K562 (cell line): ENCODE data around the gene USP48. TPM values are rescaled to one million over a fixed set of nuclear protein-coding genes. Genes with fewer than 3 reads are reported as not detected.

Source experiments
- BDP1 ChIP-seq: IDR thresholded peaks from 3 replicates; pipeline ENCODE4 v1.6.1; 2011; ENCODE audit not compliant: insufficient read length, insufficient read depth
- CHD2 ChIP-seq: IDR thresholded peaks from 2 replicates; pipeline ENCODE4 v1.6.1; 2011; ENCODE audit warnings: low read depth, low read length
- CREB1 ChIP-seq, 2 experiments: sonication (generic) in 1 of 2; formaldehyde crosslinking in 1 of 2; IDR thresholded peaks; 2 replicates each; pipeline versions ENCODE4 v1.6.1 to v1.8.0; 2012 to 2022; ENCODE audit warnings: inconsistent platforms in 1 of 2, mild to moderate bottlenecking in 1 of 2, missing genetic modification reagents in 1 of 2, moderate library complexity in 1 of 2
- CREBBP ChIP-seq: IDR thresholded peaks from one replicate; pipeline ENCODE4 v1.6.1; 2012; ENCODE audit warnings: low read depth, mild to moderate bottlenecking, control low read depth, inconsistent platforms, low read length
- ELF1 ChIP-seq: fragments of 200-800 bp; sonication (Bioruptor generic); IDR thresholded peaks from 2 replicates; pipeline ENCODE4 v1.6.1; 2016; ENCODE audit warnings: missing genetic modification characterization, missing compliant biosample characterization
- FOSL1 ChIP-seq: fragments of 200-800 bp; sonication (Bioruptor generic); conservative IDR thresholded peaks from 2 replicates; pipeline ENCODE4 v1.6.1; 2016; ENCODE audit warnings: missing genetic modification characterization, missing compliant biosample characterization
- HOXB6 ChIP-seq: fragments of 250-450 bp; sonication (Bioruptor Pico); IDR thresholded peaks from 2 replicates; pipeline ENCODE4 v1.5.1; 2022; ENCODE audit warnings: mild to moderate bottlenecking, borderline replicate concordance
- HSF4 ChIP-seq: fragments of 250-450 bp; sonication (Bioruptor Pico); IDR thresholded peaks from 2 replicates; pipeline ENCODE4 v2.1.2; 2022; ENCODE audit warnings: mild to moderate bottlenecking, moderate library complexity, borderline replicate concordance
- NR1H2 ChIP-seq: sonication (generic); formaldehyde crosslinking; IDR thresholded peaks from 2 replicates; pipeline ENCODE4 v1.4.0; 2020; ENCODE audit warnings: mild to moderate bottlenecking, missing genetic modification reagents
- NUFIP1 ChIP-seq: fragments of 450-650 bp; IDR thresholded peaks from 2 replicates; pipeline ENCODE4 v1.6.1; 2018; ENCODE audit not compliant: partially characterized antibody
- PATZ1 ChIP-seq: fragments of 250-450 bp; sonication (Bioruptor Pico); IDR thresholded peaks from 2 replicates; pipeline ENCODE4 v1.5.0; 2020; ENCODE audit warnings: mild to moderate bottlenecking, borderline replicate concordance
- TAF7 ChIP-seq: fragments of 450-650 bp; IDR thresholded peaks from 2 replicates; pipeline ENCODE4 v1.6.1; 2016; ENCODE audit warnings: missing genetic modification characterization, missing compliant biosample characterization
- ZNF232 ChIP-seq: sonication (generic); formaldehyde crosslinking; IDR thresholded peaks from 2 replicates; pipeline ENCODE4 v1.8.0; 2022; ENCODE audit warnings: mild to moderate bottlenecking, missing genetic modification reagents
- ZNF41 ChIP-seq: fragments of 250-450 bp; sonication (Bioruptor Pico); conservative IDR thresholded peaks from 2 replicates; pipeline ENCODE4 v1.4.0; 2020; ENCODE audit warnings: mild to moderate bottlenecking
- ZNF589 ChIP-seq: fragments of 200-800 bp; sonication (Bioruptor generic); IDR thresholded peaks from 2 replicates; pipeline ENCODE4 v1.6.1; 2016; ENCODE audit warnings: low read depth, missing genetic modification characterization, missing compliant biosample characterization
- ZNF740 ChIP-seq, 3 experiments: fragments of 200-800 bp in 1 of 3; sonication (Bioruptor generic) in 1 of 3; sonication (generic) in 1 of 3; formaldehyde crosslinking in 1 of 3; IDR thresholded peaks; 2 replicates each; pipeline versions ENCODE4 v1.6.1 to v1.8.0; 2016 to 2022; ENCODE audit warnings: mild to moderate bottlenecking in 2 of 3, missing compliant biosample characterization in 2 of 3, missing genetic modification characterization in 2 of 3, missing genetic modification reagents in 1 of 3
- ZNF830 ChIP-seq: fragments of 250-450 bp; sonication (Bioruptor Pico); IDR thresholded peaks from 2 replicates; pipeline ENCODE4 v1.5.0; 2021; ENCODE audit warnings: mild to moderate bottlenecking
- polyA plus RNA-seq, 8 experiments: library from polyadenylated mRNA; depleted of rRNA in 4 of 8; stranded (reverse) in 5 of 8; unstranded in 3 of 8; fragments of >200 nt; fragmentation: Nextera tagmentation in 2 of 8; fragmentation: Illumina TruSeq in 1 of 8; extraction: Ambion mirVana in 2 of 8; extraction: Trizol in 1 of 8; gene quantifications; 2 replicates each; pipeline versions ENCODE4 v1.2.1 to v1.2.3, GENCODE V29; 2011 to 2014; ENCODE audit warnings: inconsistent platforms in 1 of 8, missing spikeins in 1 of 8
- total RNA-seq, 7 experiments: library from RNA; depleted of rRNA in 6 of 7; stranded (reverse); fragments of >200 nt in 6 of 7; fragmentation: Illumina TruSeq in 2 of 7; extraction: Trizol in 2 of 7; gene quantifications; 2 replicates each; pipeline versions ENCODE4 v1.2.1 to v1.2.3, GENCODE V29; 2011 to 2021; ENCODE audit warnings: low replicate concordance in 1 of 7
- TF ChIP-seq, protein P1 (sequence below): fragments of 450-650 bp; IDR thresholded peaks from 2 replicates; pipeline ENCODE4 v1.6.1; 2018; ENCODE audit not compliant: partially characterized antibody
- TF ChIP-seq, protein P2 (sequence below): sonication (generic); formaldehyde crosslinking; IDR thresholded peaks from 2 replicates; pipeline ENCODE4 v1.8.0; 2022; ENCODE audit warnings: missing genetic modification reagents, mild to moderate bottlenecking, borderline replicate concordance

USP48 gene
- total and polyA plus RNA-seq, 9 of the 15 experiments (the other 6 are each of a cell fraction or from before 2014, with no cell fraction given) = 23.3 to 123 (median 106) TPM

DNA sequence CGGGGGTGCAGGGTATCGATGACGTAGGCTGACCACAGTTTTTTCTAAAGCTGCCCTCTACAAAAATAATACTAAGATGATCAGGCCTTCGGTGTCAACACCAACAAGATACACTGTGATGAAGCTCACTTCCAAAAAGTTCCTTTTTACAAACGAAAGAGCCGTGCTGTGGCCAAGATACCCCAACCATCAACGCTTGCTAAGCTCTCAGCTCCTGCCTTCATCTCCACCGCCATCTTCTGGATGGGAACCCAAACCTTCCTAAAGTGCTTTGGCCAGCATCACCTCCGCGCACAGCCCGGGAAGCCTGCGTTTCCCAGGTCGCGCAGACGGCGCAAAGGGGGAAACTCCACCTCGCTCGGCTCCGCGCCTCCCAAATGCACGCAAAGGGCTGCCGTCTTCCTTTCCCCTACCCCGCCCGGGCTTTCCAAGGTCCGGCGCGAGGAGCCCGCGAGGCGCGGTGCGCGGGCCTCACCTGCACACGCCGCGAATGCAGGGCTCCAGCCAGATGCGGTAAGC, 541 bp downstream of the USP48 start (continued):
- TF ChIP-seq ELF1 = no peak
- no peak for TF ChIP-seq PATZ1 (CRISPR knock-in tag)
- no peak for TF ChIP-seq FOSL1 (tag)
- TF ChIP-seq TAF7 (tag) = no peak
- TF ChIP-seq NUFIP1 = no peak
- TF ChIP-seq ZNF589 = 0 out of 2 replicates have a peak, but pooled peaks have one; percentile 51
- TF ChIP-seq CREBBP = no peak
- TF ChIP-seq, protein P1, sequence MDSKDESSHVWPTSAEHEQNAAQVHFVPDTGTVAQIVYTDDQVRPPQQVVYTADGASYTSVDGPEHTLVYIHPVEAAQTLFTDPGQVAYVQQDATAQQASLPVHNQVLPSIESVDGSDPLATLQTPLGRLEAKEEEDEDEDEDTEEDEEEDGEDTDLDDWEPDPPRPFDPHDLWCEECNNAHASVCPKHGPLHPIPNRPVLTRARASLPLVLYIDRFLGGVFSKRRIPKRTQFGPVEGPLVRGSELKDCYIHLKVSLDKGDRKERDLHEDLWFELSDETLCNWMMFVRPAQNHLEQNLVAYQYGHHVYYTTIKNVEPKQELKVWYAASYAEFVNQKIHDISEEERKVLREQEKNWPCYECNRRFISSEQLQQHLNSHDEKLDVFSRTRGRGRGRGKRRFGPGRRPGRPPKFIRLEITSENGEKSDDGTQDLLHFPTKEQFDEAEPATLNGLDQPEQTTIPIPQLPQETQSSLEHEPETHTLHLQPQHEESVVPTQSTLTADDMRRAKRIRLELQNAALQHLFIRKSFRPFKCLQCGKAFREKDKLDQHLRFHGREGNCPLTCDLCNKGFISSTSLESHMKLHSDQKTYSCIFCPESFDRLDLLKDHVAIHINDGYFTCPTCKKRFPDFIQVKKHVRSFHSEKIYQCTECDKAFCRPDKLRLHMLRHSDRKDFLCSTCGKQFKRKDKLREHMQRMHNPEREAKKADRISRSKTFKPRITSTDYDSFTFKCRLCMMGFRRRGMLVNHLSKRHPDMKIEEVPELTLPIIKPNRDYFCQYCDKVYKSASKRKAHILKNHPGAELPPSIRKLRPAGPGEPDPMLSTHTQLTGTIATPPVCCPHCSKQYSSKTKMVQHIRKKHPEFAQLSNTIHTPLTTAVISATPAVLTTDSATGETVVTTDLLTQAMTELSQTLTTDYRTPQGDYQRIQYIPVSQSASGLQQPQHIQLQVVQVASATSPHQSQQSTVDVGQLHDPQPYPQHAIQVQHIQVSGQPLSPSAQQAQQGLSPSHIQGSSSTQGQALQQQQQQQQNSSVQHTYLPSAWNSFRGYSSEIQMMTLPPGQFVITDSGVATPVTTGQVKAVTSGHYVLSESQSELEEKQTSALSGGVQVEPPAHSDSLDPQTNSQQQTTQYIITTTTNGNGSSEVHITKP = peak; percentile 35
- no peak for TF ChIP-seq NR1H2 (CRISPR knock-in tag)
- TF ChIP-seq HSF4 (CRISPR knock-in tag) = no peak
- no peak for TF ChIP-seq ZNF41 (CRISPR knock-in tag)
- no peak for TF ChIP-seq HOXB6 (CRISPR knock-in tag)
- 0 out of 2 replicates have a peak, but pooled peaks have one; percentile 23 for TF ChIP-seq ZNF740 (CRISPR knock-in tag; IDR thresholded peaks at IDR 0.05)
- TF ChIP-seq ZNF740 (tag; IDR thresholded peaks at IDR 0.05) = no peak
- no peak for TF ChIP-seq CHD2
- TF ChIP-seq BDP1 = no peak
- TF ChIP-seq ZNF830 (CRISPR knock-in tag) = 0 out of 2 replicates have a peak, but pooled peaks have one; percentile 40
- peak; percentile 55; the same call in 1 of the 2 replicates for TF ChIP-seq CREB1 (IDR thresholded peaks at IDR 0.05)
- no peak; the same call in none of the 2 replicates for TF ChIP-seq CREB1 (CRISPR knock-in tag; IDR thresholded peaks at IDR 0.05)
- TF ChIP-seq, protein P2, sequence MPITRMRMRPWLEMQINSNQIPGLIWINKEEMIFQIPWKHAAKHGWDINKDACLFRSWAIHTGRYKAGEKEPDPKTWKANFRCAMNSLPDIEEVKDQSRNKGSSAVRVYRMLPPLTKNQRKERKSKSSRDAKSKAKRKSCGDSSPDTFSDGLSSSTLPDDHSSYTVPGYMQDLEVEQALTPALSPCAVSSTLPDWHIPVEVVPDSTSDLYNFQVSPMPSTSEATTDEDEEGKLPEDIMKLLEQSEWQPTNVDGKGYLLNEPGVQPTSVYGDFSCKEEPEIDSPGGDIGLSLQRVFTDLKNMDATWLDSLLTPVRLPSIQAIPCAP (CRISPR knock-in tag) = no peak
- TF ChIP-seq ZNF232 = peak; percentile 89
